Testis (tissue), 3 donors: Measurements from ENCODE around the gene P4HTM. TPM values are rescaled to one million over a fixed set of nuclear protein-coding genes. Genes with fewer than 3 reads are reported as not detected.

ENCODE experiments used
- DNase-seq: peaks from one replicate; pipeline ENCODE4 v3.0.0-alpha.2; 2019
- H3K27ac ChIP-seq, 2 donors: fragments of 200-600 bp; sonication (generic); one replicate each; pipeline ENCODE4 v1.5.1; 2019
- H3K27me3 ChIP-seq: fragments of 200-600 bp; sonication (generic); one replicate; pipeline ENCODE4 v1.5.1; 2019
- H3K36me3 ChIP-seq: fragments of 200-600 bp; sonication (generic); one replicate; pipeline ENCODE4 v1.5.1; 2017; ENCODE audit warnings: low read depth; ENCODE audit errors: missing control alignments
- H3K4me1 ChIP-seq: fragments of 200-600 bp; sonication (generic); one replicate; pipeline ENCODE4 v1.5.1; 2019
- H3K4me3 ChIP-seq, 2 donors: fragments of 200-600 bp; sonication (generic); one replicate each; pipeline ENCODE4 v1.5.1; 2017 to 2019
- H3K9me3 ChIP-seq: fragments of 200-600 bp; sonication (generic); one replicate; pipeline ENCODE4 v1.5.1; 2017
- POLR2A ChIP-seq: fragments of 450-650 bp; IDR thresholded peaks from one replicate; pipeline ENCODE4 v1.6.1; 2017; ENCODE audit warnings: antibody characterized with exemption, mild to moderate bottlenecking, moderate library complexity
- WGBS, 2 donors: methylation state at CpG; one replicate each; pipeline ENCODE4 v1.1.5; 2018; 5-methylcytosine and 5-hydroxymethylcytosine counted together
- intact Hi-C: fragments of 100-400 bp; cut with DNase I; formaldehyde crosslinking; loops from one replicate; pipeline ENCODE4 v1.15.1; 2023; ENCODE audit warnings: low total_unique reads
- polyA plus RNA-seq: library from polyadenylated mRNA; stranded (reverse); fragments of 350-450 nt; fragmentation: Illumina TruSeq; extraction: RNeasy Lipid Tissue Mini Kit (QIAGEN cat#74804); gene quantifications from one replicate; pipeline ENCODE4 v1.2.3, GENCODE V29; 2014; ENCODE audit warnings: low read depth, low replicate concordance; ENCODE audit not compliant: insufficient read depth
- total RNA-seq, 2 donors: library from RNA; depleted of rRNA; stranded (reverse); fragments of >200 nt; gene quantifications; one replicate each; pipeline ENCODE4 v1.2.3, GENCODE V29; 2016
- TF ChIP-seq, protein P1 (sequence below), 3 experiments: fragments of 450-650 bp in 2 of 3; fragments of 200-600 bp in 1 of 3; sonication (generic) in 1 of 3; IDR thresholded peaks; one replicate each; pipeline ENCODE4 v1.5.1; 2016 to 2019; ENCODE audit warnings: antibody characterized with exemption in 3 of 3, mild to moderate bottlenecking in 2 of 3, moderate library complexity in 1 of 3

Gene P4HTM
- total and polyA plus RNA-seq, 3 donors from 2014 or later: 52.3 to 122 (median 107) TPM

DNA sequence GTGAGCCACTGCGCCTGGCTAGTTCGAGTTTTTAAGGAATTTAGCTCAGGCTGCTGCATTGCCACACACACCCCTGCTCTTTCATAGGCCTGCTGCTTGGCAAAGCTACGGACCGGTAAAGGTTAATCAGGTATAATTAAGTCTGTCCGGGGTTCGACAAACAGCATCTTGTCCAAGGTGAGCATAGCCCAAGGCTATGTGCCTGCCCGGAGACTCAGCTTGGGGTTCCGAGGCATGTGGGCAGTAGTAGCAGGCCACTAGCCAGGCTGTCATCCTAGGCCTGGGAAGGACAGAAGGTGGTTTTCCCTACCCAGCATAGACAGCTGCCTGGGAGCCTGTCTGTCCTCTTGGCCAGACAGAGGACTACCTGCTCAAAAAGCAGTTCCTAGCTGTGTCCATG lies 6.6 kb downstream of the P4HTM start:
- DNase-seq: no peak
- Histone ChIP-seq H3K4me1 (peaks cover 5% of the 10 kb centered on the region), H3K9me3 (no peaks in the 10 kb centered on the region), H3K27me3 (no peaks in the 10 kb centered on the region), H3K4me3 (no peak overlapping the region), H3K27ac (no peak overlapping the region), H3K36me3 (no peaks in the 10 kb centered on the region)
- WGBS, 2 donors: 92 to 94% methylated on average over 6 to 8 of the region's 8 CpGs
- TF ChIP-seq, protein P1, sequence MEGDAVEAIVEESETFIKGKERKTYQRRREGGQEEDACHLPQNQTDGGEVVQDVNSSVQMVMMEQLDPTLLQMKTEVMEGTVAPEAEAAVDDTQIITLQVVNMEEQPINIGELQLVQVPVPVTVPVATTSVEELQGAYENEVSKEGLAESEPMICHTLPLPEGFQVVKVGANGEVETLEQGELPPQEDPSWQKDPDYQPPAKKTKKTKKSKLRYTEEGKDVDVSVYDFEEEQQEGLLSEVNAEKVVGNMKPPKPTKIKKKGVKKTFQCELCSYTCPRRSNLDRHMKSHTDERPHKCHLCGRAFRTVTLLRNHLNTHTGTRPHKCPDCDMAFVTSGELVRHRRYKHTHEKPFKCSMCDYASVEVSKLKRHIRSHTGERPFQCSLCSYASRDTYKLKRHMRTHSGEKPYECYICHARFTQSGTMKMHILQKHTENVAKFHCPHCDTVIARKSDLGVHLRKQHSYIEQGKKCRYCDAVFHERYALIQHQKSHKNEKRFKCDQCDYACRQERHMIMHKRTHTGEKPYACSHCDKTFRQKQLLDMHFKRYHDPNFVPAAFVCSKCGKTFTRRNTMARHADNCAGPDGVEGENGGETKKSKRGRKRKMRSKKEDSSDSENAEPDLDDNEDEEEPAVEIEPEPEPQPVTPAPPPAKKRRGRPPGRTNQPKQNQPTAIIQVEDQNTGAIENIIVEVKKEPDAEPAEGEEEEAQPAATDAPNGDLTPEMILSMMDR (IDR thresholded peaks at IDR 0.05): no peak
- no peak for TF ChIP-seq POLR2A
- intact Hi-C loops: no loop called here

DNA sequence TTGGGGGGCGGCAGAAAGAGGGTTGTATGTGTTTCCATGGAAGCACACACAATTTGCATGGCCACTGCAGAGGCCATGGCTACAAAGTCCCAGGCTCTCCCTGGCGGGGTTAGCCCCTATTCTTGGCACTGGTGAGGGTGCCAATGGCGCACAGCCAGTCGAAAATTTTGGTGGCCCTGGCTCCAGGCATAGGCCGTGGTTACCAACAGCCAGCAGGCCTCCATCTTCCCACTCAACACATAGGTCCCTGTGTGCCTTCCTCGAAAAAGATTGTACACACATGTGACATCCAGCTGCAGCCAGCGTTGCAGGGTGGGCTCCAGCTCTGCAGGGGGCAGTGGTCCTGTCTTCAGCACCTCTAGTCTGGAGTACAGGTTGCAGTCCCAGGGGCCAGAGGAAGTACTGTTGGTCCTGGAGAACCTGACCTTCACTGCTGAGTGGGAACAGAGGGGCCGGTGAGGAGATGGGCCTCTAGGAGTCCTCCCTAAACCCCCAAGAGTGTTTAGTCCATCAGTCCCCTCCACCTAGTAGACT lies 7.1 kb downstream of the P4HTM start:
- no peaks in the 10 kb centered on the region for H3K36me3 ChIP-seq
- no peak for TF ChIP-seq POLR2A
- TF ChIP-seq, protein P1 (IDR thresholded peaks at IDR 0.05): no peak
- H3K4me1 ChIP-seq: no peaks in the 10 kb centered on the region
- H3K4me3 ChIP-seq: no peak overlapping the region
- intact Hi-C loops: no loop called here
- no peaks in the 10 kb centered on the region for H3K27me3 ChIP-seq
- no peak for DNase-seq
- no peaks in the 10 kb centered on the region for H3K9me3 ChIP-seq
- H3K27ac ChIP-seq: no peak overlapping the region
- WGBS, 2 donors: 77 to 100% methylated on average over 3 to 8 of the region's 8 CpGs

DNA sequence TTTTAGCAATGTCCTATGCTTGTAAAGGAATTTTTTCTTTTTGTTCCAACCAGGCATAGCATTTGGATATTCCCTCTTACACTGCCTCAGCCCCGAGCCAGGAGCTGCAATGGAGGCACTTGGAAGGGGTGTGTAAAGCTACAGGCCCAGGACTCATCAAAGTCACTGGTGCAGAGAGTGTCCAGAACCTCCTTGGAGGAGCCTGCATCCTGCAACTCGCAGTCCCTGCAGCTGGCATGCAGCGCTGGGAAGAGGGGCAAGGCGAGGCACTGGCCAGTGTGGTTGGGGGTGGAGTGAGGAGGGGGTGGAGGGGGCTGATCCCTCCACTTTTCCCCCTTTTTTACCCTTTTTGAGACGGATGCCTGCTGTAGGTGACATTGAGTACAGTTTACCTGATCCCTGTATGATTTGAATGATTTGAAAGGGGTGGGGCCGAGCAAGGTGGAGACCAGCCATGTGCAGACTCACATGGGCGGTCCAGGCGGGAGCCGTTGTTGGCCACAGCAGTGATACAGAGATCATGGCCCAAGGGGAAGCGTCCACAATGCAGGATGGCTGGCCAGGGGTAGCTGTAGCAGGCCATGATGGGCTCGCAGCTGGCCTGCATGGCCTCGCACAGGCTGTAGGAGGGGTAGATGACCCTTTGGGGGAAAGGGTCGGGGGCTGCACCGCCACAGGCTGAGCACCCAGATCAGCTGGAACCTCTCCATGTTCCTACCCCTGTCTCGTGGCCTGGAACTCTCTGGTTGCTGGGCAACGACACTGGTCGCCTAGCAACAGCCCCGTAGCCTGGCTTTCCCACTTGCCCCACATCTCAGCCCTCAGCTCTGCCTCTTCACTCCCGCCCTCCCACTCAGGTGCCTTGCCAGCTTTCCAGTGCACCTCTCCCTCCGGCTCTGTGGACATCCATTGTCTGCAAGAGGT lies 7.9 kb downstream of the P4HTM start:
- Histone ChIP-seq H3K36me3 (no peaks in the 10 kb centered on the region), H3K4me3 (no peak overlapping the region), H3K9me3 (no peaks in the 10 kb centered on the region), H3K27me3 (no peaks in the 10 kb centered on the region), H3K4me1 (no peaks in the 10 kb centered on the region), H3K27ac (no peak overlapping the region)
- TF ChIP-seq, protein P1 (IDR thresholded peaks at IDR 0.05): no peak
- TF ChIP-seq POLR2A: no peak
- WGBS, 2 donors: 83 to 84% methylated on average over 20 of the region's 20 CpGs
- DNase-seq: no peak
- intact Hi-C loops: no loop called here

DNA sequence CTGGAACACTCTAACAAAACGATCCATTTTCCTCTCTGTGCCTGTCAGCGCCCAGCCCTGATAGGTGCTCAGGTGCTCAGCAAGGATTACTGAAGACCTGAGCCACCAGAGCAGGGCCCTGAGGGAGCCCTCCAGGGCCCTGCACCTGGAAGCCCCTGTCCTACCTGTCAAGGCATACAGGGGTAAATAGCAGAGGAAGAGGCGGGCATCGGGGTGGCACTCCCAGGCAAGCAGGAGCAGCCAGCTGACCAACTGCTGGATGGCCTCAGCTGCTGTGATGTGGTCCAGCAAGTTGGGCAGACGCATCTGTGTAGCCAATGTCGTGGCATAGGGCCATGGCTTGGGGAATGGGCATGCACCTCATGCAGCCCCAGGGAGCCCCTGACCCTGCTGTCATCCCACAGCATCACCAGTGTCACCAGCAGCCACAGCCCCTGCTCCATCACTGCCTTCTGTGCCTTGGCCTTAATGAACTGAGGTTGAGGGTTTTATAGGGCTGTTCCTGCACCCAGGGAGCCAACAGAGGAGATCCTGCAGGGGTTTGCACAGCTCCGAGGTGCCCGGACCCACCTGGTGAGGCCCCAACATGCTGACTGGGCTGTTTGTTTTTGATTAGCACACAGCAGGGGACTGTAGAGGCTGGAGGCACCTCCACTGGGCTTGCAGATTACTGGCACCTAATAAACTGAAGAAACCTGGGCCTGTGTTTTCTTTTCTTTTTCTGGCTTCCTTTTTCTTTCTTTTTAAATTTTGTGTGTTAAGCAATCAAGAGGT lies 9.2 kb downstream of the P4HTM start:
- no peaks in the 10 kb centered on the region for H3K9me3 ChIP-seq
- H3K36me3 ChIP-seq: no peaks in the 10 kb centered on the region
- H3K27ac ChIP-seq: no peak overlapping the region
- 86 to 93% methylated on average over 8 of the region's 8 CpGs for WGBS, 2 donors
- intact Hi-C loops: no loop called here
- TF ChIP-seq, protein P1 (IDR thresholded peaks at IDR 0.05): no peak
- TF ChIP-seq POLR2A: no peak
- H3K4me3 ChIP-seq: no peak overlapping the region
- DNase-seq: no peak
- no peaks in the 10 kb centered on the region for H3K4me1 ChIP-seq
- H3K27me3 ChIP-seq: no peaks in the 10 kb centered on the region
